ENCODE data around the gene UNC5B. TPM values are rescaled to one million over a fixed set of nuclear protein-coding genes. Genes with fewer than 3 reads are reported as not detected.

The UNC5B gene
- 18.8 and 21.3 TPM in 2 replicates for total RNA-seq

GRCh38 chr10:71212318-71213126, at the start of gene UNC5B:
TSS of gene UNC5B (plus strand) at chr10:71212570. CDS start at chr10:71212986, 416 bp downstream.

DNA sequence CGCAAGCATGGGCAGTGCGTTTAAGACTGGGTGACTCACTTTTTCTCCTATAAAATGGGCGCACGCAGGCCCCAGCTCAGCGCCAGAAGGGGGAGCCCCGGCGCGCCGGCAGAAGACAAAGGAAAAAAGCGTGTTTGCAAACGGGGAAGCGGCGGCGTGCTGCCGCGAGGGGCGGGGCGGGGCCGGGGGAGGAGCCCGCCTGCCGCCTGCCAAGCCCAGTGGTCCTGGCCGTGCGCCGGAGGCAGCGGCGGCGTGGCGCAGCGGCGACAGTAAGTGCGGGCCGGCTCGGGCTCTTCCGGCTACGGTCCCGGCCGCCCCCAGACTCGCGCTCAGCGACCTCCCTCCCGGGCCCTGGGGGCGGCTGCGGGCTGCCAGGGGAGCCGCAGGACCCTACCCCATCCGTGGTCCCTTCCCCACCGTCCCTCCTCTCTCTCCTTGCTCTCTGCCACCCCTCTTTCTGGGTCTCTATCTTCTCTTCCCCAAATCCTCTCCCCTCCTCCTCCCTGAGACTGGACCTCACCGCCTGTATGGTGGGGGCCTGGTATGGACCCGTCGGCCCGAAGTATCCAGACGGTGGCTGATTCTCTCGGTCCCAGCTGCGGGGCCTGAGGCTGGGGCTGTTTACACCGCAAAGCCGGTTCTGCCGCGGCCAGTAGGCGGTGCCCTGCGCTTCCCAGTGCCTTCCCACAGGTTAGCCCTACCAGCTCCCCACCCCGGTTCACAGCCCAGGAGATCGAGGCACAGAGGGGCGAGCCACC, 106.9 kb downstream of the UNC5B start, which contains the start of gene SLC29A3:
Gene SLC29A3 (plus strand): TSS at position 218 of the 758 bp plus-strand sequence. CDS start 51 bp downstream, at position 269.

Other genes starting within 250 kb of the UNC5B start
- gene SLC29A3, start 106.7 kb downstream of the UNC5B start, total RNA-seq, result 2.5 and 4.3 TPM in 2 replicates
- gene CDH23, start 184.3 kb downstream of the UNC5B start, total RNA-seq, result not detected in 2 replicates

All from myometrial cell (primary cell).